A673 (cell line): ENCODE data around the gene TSKS. TPM values are rescaled to one million over a fixed set of nuclear protein-coding genes. Genes with fewer than 3 reads are reported as not detected.

ENCODE experiments used
- BruUV-seq: library from RNA; stranded (reverse); fragments of 400-500 nt; replicated peaks from 2 replicates; lab custom pipeline; 2021; lab: Mats Ljungman, UMichigan
- CTCF ChIA-PET: fragments of 300-600 bp; sonication (Branson Sonifier 250); formaldehyde crosslinking; loops from one replicate; lab custom pipeline; 2022; ENCODE audit warnings: antibody characterized with exemption; lab: Charles Lee
- POLR2A ChIA-PET: fragments of 300-600 bp; sonication (Branson Sonifier 250); formaldehyde crosslinking; loops from one replicate; lab custom pipeline; 2022; ENCODE audit warnings: antibody characterized with exemption; ENCODE audit not compliant: low non-redundant PET; lab: Charles Lee
- DNase-seq: peaks from one replicate; pipeline ENCODE4 v3.0.0-alpha.2; 2015; ENCODE audit warnings: low spot score
- H3K27ac ChIP-seq: fragments of 200-600 bp; sonication (generic); 2 replicates; pipeline ENCODE4 v1.5.1; 2016; ENCODE audit warnings: mixed run types, low read depth, mild to moderate bottlenecking, mixed read lengths, antibody characterized with exemption, low read length; ENCODE audit not compliant: poor library complexity, severe bottlenecking
- H3K27me3 ChIP-seq: fragments of 200-600 bp; sonication (generic); replicated peaks from 2 replicates; pipeline ENCODE4 v1.6.1; 2017; ENCODE audit warnings: mixed run types, low read depth, mild to moderate bottlenecking, mixed read lengths, antibody characterized with exemption, low read length; ENCODE audit not compliant: insufficient read depth, poor library complexity
- H3K36me3 ChIP-seq: fragments of 200-600 bp; sonication (generic); 2 replicates; pipeline ENCODE4 v1.6.1; 2016; ENCODE audit warnings: mixed run types, mild to moderate bottlenecking, mixed read lengths, antibody characterized with exemption, low read length; ENCODE audit not compliant: insufficient read depth, poor library complexity, severe bottlenecking
- H3K4me1 ChIP-seq: fragments of 200-600 bp; sonication (generic); 2 replicates; pipeline ENCODE4 v1.6.1; 2017; ENCODE audit warnings: mixed run types, mild to moderate bottlenecking, mixed read lengths, antibody characterized with exemption, low read length; ENCODE audit not compliant: insufficient read depth, poor library complexity, severe bottlenecking
- H3K4me3 ChIP-seq: fragments of 200-600 bp; sonication (generic); 2 replicates; pipeline ENCODE4 v1.5.1; 2016; ENCODE audit warnings: low read depth, mixed run types, mild to moderate bottlenecking, mixed read lengths, low read length; ENCODE audit not compliant: poor library complexity, severe bottlenecking
- H3K9me3 ChIP-seq: fragments of 200-600 bp; sonication (generic); 2 replicates; pipeline ENCODE4 v1.6.1; 2016; ENCODE audit warnings: mixed run types, low read depth, mild to moderate bottlenecking, mixed read lengths, antibody characterized with exemption, low read length; ENCODE audit not compliant: poor library complexity, severe bottlenecking
- EZH2 ChIP-seq: fragments of 200-600 bp; sonication (generic); IDR thresholded peaks from 2 replicates; pipeline ENCODE4 v1.6.1; 2017; ENCODE audit warnings: borderline replicate concordance, low read depth, mild to moderate bottlenecking, mixed read lengths, antibody characterized with exemption, low read length; ENCODE audit not compliant: poor library complexity, severe bottlenecking
- intact Hi-C: fragments of 100-400 bp; cut with micrococcal nuclease; formaldehyde crosslinking; loops from one replicate; pipeline ENCODE4 v1.10.0; 2022; ENCODE audit not compliant: unreplicated experiment
- total RNA-seq: library from RNA; stranded (reverse); gene quantifications from 2 replicates; pipeline ENCODE4 v1.2.3, GENCODE V29; 2021
- TF ChIP-seq, protein P1 (sequence below): fragments of 300-800, 200-600 bp; sonication (generic); conservative IDR thresholded peaks from 2 replicates; pipeline ENCODE4 v1.5.1; 2017; ENCODE audit warnings: low read depth, mild to moderate bottlenecking, antibody characterized with exemption, low read length, moderate library complexity, mixed read lengths

The TSKS gene
- total RNA-seq, 1 experiment from 2014 or later = not detected

DNA sequence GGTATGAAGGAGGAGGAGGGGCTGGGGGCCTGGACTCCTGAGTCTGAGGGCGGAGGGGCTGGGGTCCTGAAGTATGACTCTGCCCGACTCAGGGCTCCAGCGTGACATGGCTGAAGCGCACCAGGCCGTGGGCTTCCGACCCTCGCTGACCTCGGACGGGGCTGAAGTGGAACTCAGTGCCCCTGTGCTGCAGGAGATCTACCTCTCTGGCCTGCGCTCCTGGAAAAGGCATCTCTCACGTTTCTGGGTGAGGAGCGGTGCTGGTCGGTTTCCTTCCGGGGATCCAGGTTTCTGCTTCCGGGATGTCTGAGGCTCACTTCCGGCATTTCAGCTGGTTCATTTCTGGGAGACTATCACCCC, 71.0 kb downstream of the TSKS start:
- BruUV-seq = no TSS peak
- POLR2A ChIA-PET = no interaction called here
- intact Hi-C loops = no loop called here

DNA sequence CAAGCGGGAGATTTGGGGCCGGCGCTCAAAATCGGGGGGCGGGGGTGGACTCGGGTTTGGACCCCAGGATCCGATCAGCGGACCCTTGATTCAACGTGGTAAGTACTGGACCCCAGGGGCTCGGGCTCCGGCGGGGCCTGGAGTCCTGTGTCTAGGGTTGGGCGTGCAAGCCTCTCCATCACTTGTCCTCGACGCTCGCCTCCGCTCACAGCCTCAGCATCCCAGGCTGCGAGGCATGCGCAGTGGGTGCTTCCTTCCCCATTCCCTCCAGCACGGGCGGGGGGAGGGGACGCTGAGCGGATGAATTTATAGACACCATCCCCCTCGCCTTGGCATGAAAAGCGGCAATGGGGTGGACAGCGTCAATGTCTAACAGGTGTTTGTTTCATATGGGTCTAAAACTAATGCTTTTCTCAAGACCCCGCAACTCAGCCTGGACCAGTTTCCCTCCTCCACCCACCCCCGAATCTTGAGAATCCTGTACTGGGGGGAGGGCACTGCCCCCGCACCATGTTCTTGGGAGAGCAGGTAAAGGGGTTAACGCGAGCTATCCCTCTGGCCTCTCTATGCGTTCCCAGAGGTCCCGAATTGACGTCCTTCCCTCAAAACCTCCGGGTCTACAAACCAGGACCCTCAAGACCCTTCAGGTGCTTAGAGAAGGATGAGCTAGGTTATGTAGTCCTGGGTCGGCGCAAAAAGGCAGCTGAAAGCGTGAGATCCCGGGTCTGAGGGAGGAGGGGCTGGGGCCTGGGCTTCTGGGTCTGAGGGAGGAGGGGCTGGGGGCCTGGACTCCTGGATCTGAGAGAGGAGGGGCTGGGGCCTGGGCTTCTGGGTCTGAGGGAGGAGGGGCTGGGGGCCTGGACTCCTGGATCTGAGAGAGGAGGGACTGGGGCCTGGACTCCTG, 71.6 kb downstream of the TSKS start:
- peak; percentile 88 for DNase-seq
- intact Hi-C loops = no loop called here
- Histone ChIP-seq H3K9me3 (no peaks in the 10 kb centered on the region), H3K36me3 (peaks cover 7% of the 10 kb centered on the region), H3K27ac (no peak overlapping the region), H3K4me3 (peak overlapping the region; percentile 49), H3K4me1 (peaks cover 44% of the 10 kb centered on the region), H3K27me3 (no peaks in the 10 kb centered on the region)
- CTCF ChIA-PET = interaction anchor here (1.0 to 1.5 kb wide), 2 partner anchors 10 to 121 kb away, joined by 3 to 5 read pairs; no protein-coding TSS in a partner anchor
- POLR2A ChIA-PET = interaction anchor here (0.6 kb wide), 1 partner anchor 244 kb away, joined by 7 read pairs; no protein-coding TSS in a partner anchor
- BruUV-seq = no TSS peak
- no peak for TF ChIP-seq EZH2
- TF ChIP-seq, protein P1, sequence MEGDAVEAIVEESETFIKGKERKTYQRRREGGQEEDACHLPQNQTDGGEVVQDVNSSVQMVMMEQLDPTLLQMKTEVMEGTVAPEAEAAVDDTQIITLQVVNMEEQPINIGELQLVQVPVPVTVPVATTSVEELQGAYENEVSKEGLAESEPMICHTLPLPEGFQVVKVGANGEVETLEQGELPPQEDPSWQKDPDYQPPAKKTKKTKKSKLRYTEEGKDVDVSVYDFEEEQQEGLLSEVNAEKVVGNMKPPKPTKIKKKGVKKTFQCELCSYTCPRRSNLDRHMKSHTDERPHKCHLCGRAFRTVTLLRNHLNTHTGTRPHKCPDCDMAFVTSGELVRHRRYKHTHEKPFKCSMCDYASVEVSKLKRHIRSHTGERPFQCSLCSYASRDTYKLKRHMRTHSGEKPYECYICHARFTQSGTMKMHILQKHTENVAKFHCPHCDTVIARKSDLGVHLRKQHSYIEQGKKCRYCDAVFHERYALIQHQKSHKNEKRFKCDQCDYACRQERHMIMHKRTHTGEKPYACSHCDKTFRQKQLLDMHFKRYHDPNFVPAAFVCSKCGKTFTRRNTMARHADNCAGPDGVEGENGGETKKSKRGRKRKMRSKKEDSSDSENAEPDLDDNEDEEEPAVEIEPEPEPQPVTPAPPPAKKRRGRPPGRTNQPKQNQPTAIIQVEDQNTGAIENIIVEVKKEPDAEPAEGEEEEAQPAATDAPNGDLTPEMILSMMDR = no peak

More for the DNA sequence above, 71.0 kb downstream of the TSKS start:
- no peak overlapping the region for H3K27ac ChIP-seq
- DNase-seq = no peak
- H3K36me3 ChIP-seq = peaks cover 7% of the 10 kb centered on the region
- no peak overlapping the region for H3K4me3 ChIP-seq
- H3K9me3 ChIP-seq = no peaks in the 10 kb centered on the region
- no peaks in the 10 kb centered on the region for H3K27me3 ChIP-seq
- peaks cover 40% of the 10 kb centered on the region for H3K4me1 ChIP-seq
- CTCF ChIA-PET = no interaction called here
- TF ChIP-seq, protein P1 = no peak
- no peak for TF ChIP-seq EZH2

DNA sequence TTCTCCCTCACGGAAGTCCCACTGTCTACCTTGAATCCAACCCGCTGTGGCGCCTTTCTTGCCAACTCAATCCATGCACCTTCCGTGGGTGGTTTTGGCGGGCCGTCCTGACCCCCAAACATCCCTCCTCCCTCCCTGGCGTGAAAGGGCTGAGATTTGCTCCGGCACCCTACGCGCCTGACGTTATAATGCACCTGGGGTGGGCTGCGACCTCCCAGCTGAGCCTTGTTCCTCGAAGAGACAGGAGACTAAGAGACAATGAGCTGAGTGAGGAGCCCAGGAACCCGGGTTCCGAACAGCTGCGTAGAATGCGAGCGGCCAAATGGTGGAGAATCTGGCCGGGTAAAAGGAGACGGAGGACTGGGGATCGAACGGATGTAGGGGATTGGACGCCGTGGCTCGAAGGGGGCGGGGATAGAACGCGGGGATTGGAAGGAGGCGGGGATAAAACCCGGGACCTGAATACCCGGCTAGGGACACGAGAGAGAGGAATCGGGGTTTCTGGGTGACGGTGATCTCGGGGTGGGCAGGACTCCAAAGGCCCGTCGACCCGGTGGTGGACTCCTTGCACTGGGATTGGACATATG, 72.4 kb downstream of the TSKS start, which contains the start of gene CPT1C:
Gene CPT1C (plus strand): TSS at position 461 of the 587 bp plus-strand sequence. CDS start 1,137 bp downstream, outside the sequence.
- BruUV-seq = no TSS peak
- Histone ChIP-seq H3K27ac (peak within 1 kb of the TSS; percentile 47), H3K9me3 (no peaks in the 10 kb centered on the region), H3K27me3 (no peaks in the 10 kb centered on the region), H3K4me3 (peak within 1 kb of the TSS; percentile 49), H3K36me3 (peaks cover 13% of the 10 kb centered on the region), H3K4me1 (peaks cover 44% of the 10 kb centered on the region)
- TF ChIP-seq EZH2 = no peak
- TF ChIP-seq, protein P1 = no peak
- DNase-seq = peak; percentile 95
- ChIA-PET POLR2A (interaction anchor here (0.6 kb wide), 1 partner anchor 245 kb away, joined by 7 read pairs; no protein-coding TSS in a partner anchor), CTCF (interaction anchor here (0.5 to 1.5 kb wide), 3 partner anchors 9 to 121 kb away, joined by 3 to 5 read pairs (median 3); no protein-coding TSS in a partner anchor)
- intact Hi-C loops = no loop called here
